GM18868 (cell line): ENCODE results near the gene RABGGTB.
A peak's percentile ranks its signal among the peaks of the same experiment; 100 is the strongest.
"Not testable (repeated sequence)": the region's sequence is repeated elsewhere in the genome, so short reads cannot be mapped to it uniquely, and the experiment has no call there.

Experiments
- ATAC-seq: cut with Tn5 transposase; IDR thresholded peaks from one replicate; pipeline ENCODE4 v1.9.1; 2021; ENCODE audit warnings: mild to moderate bottlenecking, moderate library complexity; ENCODE audit not compliant: unreplicated experiment

The RABGGTB gene

DNA sequence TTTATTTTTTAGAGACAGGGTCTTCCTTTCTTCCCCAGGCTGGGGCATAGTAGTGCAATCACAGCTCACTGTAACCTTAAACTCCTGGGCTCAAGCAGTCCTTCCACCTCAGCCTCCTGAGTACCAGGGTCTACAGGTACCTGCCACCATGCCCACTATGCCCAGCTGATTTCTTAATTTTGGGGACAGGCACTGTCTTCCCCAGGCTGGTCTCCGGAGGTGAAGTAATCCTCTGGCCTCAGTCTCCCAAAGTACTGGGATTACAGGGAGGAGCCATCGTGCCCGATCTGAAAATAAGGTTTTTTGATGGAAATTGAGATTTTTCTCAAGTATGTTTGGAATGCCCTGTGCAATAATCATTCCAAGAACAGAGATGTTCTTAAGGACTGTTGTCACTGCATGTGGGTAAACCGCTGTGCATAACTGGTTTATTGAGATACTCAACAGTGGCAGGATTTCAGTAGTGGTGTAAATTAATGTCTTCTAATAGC, 9.7 kb downstream of the RABGGTB start:
- peak; percentile 6 for ATAC-seq

DNA sequence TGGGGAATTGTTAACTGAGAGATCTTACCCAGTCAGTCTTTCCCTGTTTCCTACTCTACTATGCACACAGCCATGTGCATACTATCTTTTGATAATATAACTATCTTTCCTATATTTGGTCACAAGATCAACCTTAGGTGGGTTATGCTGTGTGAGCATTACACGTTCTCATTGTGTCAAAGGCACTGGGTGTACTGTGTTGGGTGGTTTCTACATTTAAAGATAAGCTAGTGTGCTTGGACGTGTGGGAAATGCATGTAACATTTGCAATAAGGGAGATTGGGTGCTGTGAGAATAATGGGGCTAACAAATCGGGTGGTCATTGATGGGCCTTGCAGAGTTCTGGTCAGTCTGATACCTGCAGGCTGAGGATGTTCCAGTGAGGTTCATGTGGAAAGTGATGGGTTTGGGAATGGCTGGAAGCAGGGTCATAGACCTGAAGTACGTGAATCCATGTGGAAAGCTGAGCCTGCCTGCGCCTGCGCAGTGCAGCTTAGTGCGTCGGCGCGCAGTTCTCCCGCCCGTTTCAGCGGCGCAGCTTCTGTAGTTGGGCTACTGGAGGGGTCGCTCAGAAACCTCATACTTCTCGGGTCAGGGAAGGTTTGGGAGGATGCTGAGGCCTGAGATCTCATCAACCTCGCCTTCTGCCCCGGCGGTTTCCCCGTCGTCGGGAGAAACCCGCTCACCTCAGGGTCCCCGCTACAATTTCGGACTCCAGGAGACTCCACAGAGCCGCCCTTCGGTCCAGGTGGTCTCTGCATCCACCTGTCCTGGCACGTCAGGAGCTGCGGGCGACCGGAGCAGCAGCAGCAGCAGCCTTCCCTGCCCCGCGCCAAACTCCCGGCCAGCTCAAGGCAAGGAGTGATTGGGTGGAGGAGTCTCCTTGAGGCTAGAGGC, 10.6 kb downstream of the RABGGTB start, which contains the start of gene MSH4:
Gene MSH4, plus strand, starts transcription at position 507 of the 897 bp plus-strand sequence. Its CDS starts 104 bp downstream, at position 611.
- peak; percentile 31 for ATAC-seq

DNA sequence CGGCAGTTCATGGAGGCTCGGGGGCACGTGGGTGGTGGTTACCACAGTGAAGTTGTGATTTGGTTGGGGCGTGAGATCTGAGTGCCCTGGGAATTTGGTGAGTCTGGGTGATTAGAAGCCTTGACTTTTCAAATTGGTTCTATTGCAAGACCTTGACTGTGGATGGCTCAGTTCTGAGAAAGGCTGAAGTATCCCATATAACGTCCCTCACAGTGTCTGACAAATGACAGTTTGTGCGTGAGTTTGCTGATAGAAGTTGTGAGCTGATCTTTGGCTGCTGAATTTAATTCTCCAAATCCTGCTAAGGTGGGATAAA, 11.2 kb downstream of the RABGGTB start:
- peak; percentile 8 for ATAC-seq

DNA sequence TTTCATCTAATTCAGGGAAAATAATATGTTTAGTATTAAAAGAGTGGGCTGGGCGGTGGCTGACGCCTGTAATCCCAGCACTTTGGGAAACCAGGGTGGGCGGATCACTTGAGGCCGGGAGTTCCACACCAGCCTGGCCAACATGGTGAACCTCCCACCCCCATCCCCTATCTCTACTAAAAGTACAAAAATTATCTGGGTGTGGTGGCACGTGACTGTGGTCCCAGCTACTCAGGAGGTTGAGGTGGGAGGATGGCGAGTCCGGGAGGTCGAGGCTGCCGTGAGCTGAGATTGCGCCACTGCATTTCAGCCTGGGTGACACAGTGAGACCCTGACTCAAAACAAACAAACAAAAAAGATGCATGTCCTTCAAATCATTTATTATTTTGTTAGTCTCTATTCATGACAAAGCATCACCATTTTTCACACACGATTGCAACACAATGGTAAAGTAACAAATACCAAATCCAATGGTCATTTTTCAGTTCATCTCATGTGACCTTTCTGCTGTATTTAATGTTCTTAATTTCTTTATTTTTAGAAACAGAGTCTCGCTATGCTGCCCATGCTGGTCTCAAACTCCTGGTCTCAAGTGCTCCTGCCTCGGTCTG, 11.7 kb downstream of the RABGGTB start:
- ATAC-seq: no peak

DNA sequence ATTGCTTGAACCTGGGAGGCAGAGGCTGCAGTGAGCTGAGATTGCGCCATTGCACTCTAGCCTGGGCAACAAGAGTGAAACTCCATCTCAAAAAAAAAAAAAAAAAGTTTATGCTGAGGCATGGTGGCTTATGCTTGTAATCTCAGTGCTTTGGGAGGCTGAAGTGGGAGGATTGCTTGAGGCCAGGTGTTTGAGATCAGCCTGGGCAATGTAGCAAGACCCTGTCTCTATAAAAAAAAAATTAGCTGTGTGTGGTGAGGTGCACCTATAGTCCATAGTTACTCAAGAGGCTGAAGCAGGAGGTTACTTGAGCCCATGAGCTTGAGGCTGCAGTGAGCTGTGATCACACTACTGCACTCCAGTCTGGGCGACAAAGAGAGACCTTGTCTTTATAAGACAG, 15.4 kb downstream of the RABGGTB start:
- ATAC-seq: not testable (repeated sequence)

DNA sequence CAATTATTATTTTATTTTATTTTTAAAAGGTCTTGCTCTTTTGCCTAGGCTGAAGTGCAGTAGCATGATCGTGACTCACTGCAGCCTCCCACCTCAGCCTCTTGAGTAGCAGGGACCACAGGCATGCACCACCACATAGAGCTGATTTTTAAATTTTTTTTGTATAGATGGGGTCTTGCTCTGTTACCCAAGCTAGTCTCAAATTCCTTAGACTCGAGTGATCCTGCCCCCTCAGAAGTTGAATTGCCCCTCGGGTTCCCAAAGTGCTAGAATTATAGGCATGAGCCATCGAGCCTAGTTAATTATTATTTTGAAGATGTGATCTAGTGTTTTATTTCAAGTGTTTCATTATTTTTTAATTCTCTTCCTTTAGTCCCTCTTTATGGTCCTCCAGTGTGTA, 22.9 kb downstream of the RABGGTB start:
- no peak for ATAC-seq

DNA sequence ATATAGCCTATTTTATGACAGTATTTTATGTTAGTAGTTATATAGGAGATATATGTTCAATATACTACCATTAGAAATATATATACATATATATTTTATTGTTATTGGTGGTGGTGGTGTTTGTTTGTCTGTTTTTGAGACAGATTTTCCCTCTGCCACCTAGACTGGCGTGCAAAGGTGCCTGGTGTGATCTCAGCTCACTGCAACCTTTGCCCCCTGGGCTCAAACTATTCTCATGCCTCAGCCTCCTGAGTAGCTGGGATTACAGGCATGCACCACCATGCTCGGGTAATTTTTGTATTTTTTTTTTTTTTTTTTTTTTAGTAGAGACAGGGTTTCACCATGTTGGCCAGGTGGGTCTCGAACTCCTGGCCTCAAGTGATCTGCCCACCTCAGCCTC, 24.1 kb downstream of the RABGGTB start:
- not testable (repeated sequence) for ATAC-seq

DNA sequence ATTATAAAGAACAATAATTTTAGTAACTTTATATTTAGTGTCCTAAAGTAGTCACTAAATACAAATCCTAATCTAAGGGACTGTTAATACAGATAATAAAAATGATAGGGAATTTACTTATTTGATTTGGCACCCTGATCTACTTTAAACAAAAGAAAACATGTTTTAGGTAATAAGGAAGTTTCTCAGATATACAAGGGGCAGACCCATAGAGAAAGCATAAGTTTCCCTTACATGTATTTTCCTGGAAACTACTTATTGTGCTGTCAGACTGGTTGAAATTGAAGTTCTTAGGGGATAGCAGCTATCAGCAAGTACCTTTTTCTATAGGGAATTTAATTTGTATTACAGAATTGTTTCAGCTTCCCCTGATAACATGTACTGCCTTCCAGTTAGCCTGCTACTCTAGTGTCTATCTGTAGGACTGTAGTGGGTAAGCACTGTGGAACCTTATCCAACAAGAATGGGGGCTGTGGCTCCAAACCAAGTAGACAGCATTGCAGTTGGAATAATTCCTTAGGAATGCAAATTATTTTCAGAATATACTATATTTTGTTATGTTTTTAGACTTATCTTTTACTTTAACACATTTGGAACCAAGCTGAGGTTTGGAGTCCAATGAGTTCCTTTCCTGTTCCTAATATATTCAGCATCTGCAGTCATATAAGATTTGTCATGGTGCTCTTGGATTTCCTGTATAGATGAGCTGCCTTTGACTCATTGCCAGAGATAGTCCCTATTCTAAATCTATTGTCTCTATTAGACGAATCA, 25.3 kb downstream of the RABGGTB start:
- no peak for ATAC-seq

DNA sequence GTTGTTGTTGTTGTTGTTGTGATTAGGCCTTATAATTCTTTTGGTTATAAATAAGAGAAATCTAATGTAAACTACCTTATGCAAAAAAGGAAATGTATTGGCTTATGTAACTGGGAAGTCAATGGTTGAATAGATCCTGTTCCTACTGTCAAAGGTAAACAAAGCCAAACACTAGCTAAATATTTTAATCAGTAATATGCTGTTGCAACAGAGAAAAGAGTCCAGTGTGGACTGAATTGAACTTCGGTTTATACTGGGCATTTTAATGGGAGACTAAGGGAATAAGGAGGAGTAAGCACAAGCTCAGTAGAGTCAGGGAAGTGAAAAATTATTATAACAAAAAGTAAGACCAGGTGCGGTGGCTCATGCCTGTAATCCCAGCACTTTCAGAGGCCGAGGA, 26.0 kb downstream of the RABGGTB start:
- no peak for ATAC-seq

DNA sequence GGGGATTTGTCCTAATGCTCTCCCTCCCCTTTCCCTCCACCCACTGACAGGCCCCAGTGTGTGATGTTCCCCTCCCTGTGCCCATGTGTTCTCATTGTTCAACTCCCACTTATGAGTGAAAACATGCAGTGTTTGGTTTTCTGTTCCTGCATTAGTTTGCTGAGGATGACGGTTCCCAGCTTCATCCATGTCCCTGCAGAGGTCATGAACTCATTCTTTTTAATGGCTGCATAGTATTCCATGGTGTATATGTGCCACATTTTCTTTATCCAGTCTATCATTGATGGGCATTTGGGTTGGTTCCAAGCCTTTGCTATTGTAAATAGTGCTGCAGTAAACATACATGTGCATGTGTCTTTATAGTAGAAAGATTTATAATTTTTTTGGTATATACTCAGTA, 37.5 kb downstream of the RABGGTB start:
- not testable (repeated sequence) for ATAC-seq

DNA sequence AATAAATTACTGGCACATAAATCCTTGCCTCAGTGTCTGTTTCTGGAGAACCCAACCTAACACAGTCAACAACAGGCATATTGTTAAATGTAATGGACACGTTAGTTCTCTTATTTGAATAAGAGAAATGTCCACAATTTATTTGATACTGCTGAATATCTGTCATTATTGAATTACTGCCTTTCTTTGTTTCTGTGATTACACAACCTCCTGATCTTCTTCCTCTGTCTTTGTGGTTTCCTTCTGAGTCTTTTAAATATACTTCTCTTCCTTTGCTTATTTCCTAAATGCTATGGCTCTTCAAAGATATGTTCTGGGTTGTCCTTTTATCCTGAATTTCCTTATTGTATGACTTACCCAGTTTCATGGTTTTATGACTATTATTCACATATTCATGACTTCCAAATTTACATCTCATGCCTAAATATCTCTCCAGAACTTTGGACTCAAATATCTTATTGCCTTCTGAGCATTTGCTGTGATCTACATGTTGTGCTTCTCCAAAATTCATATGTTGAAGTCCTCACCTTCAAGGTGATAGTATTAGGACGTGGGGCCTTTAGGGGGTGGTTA, 50.6 kb downstream of the RABGGTB start:
- ATAC-seq: no peak

DNA sequence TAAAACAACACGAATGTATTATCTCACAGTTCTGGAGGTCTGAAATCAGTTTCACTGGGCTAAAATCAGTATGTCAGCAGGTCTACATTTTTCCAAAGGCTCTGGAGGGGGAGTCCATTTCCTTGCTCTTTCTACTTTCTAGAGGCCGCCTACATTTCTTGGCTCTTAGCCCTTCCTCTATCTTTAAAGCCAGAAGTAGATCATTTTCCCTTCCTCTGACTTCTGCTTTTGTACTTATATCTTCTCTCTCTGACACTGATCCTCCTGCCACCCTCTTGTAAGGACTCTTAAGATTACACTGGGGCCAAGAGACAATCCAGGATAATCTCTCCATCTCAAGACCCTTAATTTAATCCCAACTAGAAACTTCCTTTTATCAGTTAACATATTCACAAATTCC, 52.0 kb downstream of the RABGGTB start:
- ATAC-seq: no peak

DNA sequence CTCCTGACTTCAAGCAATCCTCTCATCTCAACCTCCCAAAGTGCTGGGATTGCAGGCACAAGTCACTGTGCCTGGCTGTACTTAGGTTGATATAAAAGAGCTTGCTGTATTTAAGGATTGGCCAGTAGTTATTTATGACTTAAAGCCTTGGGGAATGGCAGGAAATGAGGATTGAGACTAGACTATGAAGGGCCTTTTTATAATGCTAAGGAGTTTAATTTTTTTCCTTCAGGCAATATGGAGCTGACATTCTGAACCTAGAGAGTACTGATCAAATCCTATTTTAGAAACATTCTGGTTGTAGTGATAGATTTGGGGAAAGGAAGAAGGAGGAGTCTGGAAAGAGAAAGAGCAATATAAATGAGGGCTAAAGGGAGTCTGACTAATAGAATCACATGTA, 55.4 kb downstream of the RABGGTB start:
- no peak for ATAC-seq
